ENCODE measurements around the gene BACH1. TPM values are rescaled to one million over a fixed set of nuclear protein-coding genes. Genes with fewer than 3 reads are reported as not detected.

BACH1 gene
- polyA plus RNA-seq, 1 donor from 2014 or later: 29.7 TPM

GRCh38 chr21:29308456-29308783 is 9.7 kb downstream of the BACH1 start:
- H3K27ac ChIP-seq (ENCODE audit: low read length): no peak overlapping the region
- no peak overlapping the region for H3K4me3 ChIP-seq (ENCODE audit: low read length)
- no peaks in the 10 kb centered on the region for H3K9me2 ChIP-seq (ENCODE audit: insufficient read depth, low read length)
- no peaks in the 10 kb centered on the region for H3F3A ChIP-seq (ENCODE audit: insufficient read depth, low read length, poor library complexity, severe bottlenecking)
- H3K27me3 ChIP-seq (ENCODE audit: insufficient read depth, low read depth, low read length): no peaks in the 10 kb centered on the region
- no peak overlapping the region for H3K4me2 ChIP-seq (ENCODE audit: low read length)
- H3K36me3 ChIP-seq (ENCODE audit: insufficient read depth, low read length): no peaks in the 10 kb centered on the region
- H3K79me2 ChIP-seq (replicated peaks; ENCODE audit: insufficient read depth, low read length): peaks cover 99% of the 10 kb centered on the region
- H4K20me1 ChIP-seq (ENCODE audit: insufficient read depth): peaks cover 4% of the 10 kb centered on the region
- no peak for TF ChIP-seq SMC3 (conservative IDR thresholded peaks at IDR 0.05; ENCODE audit: poor library complexity)
- TF ChIP-seq, protein P1, sequence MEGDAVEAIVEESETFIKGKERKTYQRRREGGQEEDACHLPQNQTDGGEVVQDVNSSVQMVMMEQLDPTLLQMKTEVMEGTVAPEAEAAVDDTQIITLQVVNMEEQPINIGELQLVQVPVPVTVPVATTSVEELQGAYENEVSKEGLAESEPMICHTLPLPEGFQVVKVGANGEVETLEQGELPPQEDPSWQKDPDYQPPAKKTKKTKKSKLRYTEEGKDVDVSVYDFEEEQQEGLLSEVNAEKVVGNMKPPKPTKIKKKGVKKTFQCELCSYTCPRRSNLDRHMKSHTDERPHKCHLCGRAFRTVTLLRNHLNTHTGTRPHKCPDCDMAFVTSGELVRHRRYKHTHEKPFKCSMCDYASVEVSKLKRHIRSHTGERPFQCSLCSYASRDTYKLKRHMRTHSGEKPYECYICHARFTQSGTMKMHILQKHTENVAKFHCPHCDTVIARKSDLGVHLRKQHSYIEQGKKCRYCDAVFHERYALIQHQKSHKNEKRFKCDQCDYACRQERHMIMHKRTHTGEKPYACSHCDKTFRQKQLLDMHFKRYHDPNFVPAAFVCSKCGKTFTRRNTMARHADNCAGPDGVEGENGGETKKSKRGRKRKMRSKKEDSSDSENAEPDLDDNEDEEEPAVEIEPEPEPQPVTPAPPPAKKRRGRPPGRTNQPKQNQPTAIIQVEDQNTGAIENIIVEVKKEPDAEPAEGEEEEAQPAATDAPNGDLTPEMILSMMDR (IDR thresholded peaks at IDR 0.05; ENCODE audit: poor library complexity, severe bottlenecking): no peak
- no peak for TF ChIP-seq POLR2AphosphoS5 (IDR thresholded peaks at IDR 0.05)
- no peak for TF ChIP-seq RAD21 (conservative IDR thresholded peaks at IDR 0.05)
- H3K9me3 ChIP-seq (ENCODE audit: low read length): no peaks in the 10 kb centered on the region
- H2AFZ ChIP-seq (ENCODE audit: low read depth, low read length): no peak overlapping the region
- no peak overlapping the region for H3K9ac ChIP-seq (ENCODE audit: low read length)

DNA sequence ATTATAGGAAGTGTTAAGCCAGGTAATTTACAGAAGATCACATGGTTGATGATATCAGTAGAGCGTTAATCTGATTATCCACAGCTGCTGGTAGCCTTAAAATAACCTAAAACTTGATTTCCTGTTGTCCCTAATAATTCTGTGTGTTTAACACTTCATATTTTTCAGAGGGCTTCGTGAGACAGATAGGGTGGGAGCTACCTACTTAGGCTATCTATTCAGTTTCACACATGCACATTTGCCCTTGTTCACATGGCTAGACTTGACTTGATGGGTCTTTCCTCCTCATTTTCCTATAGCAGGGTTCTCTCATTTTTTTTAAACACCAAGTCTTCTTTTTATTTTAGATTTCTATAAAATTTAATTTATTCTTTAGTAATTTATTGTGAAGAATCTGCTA is 11.0 kb downstream of the BACH1 start:
- no peak overlapping the region for H3K9ac ChIP-seq (ENCODE audit: low read length)

DNA sequence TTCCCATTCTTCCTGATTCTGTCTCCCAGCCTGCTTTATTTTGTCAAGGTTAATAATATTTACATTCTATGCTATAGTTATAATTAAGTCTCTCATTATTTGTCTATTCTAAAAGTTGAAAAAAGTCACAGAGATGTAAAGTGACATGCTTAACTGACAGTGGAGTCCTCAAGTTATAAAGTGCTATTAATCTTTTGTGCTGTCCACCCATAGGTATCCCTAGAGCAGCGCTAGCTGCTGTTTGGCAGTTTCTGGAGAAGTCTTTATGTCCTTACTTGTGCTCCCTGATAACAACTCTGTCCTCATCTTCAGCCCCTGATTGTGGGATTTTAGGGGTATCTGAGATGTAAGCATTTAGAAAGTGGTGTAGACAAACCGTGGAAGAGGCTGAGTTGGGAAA is 13.1 kb downstream of the BACH1 start:
- Histone ChIP-seq H3K27ac (ENCODE audit: low read length) (no peak overlapping the region), H3K79me2 (replicated peaks; ENCODE audit: insufficient read depth, low read length) (peaks cover 91% of the 10 kb centered on the region), H3K4me3 (ENCODE audit: low read length) (no peak overlapping the region), H3K9ac (ENCODE audit: low read length) (no peak overlapping the region), H3K4me2 (ENCODE audit: low read length) (no peak overlapping the region), H2AFZ (ENCODE audit: low read depth, low read length) (no peak overlapping the region), H4K20me1 (ENCODE audit: insufficient read depth) (no peaks in the 10 kb centered on the region), H3K27me3 (ENCODE audit: insufficient read depth, low read depth, low read length) (no peaks in the 10 kb centered on the region), H3K9me3 (ENCODE audit: low read length) (no peaks in the 10 kb centered on the region), H3K36me3 (ENCODE audit: insufficient read depth, low read length) (no peaks in the 10 kb centered on the region), H3F3A (ENCODE audit: insufficient read depth, low read length, poor library complexity, severe bottlenecking) (no peaks in the 10 kb centered on the region), H3K9me2 (ENCODE audit: insufficient read depth, low read length) (no peaks in the 10 kb centered on the region)
- TF ChIP-seq MXI1 (conservative IDR thresholded peaks at IDR 0.05; ENCODE audit: poor library complexity, severe bottlenecking): no peak
- TF ChIP-seq EP300 (conservative IDR thresholded peaks at IDR 0.05; ENCODE audit: poor library complexity, severe bottlenecking): no peak
- no peak for TF ChIP-seq SMC3 (conservative IDR thresholded peaks at IDR 0.05; ENCODE audit: poor library complexity)
- TF ChIP-seq REST (IDR thresholded peaks at IDR 0.05; ENCODE audit: borderline replicate concordance): no peak
- no peak for TF ChIP-seq TAF1 (IDR thresholded peaks at IDR 0.05; ENCODE audit: low read depth)
- TF ChIP-seq RAD21 (conservative IDR thresholded peaks at IDR 0.05): no peak
- TF ChIP-seq POLR2AphosphoS5 (IDR thresholded peaks at IDR 0.05): no peak

More for the DNA sequence above, 11.0 kb downstream of the BACH1 start:
- H3K4me3 ChIP-seq (ENCODE audit: low read length): no peak overlapping the region
- H2AFZ ChIP-seq (ENCODE audit: low read depth, low read length): no peak overlapping the region
- H3K9me2 ChIP-seq (ENCODE audit: insufficient read depth, low read length): no peaks in the 10 kb centered on the region
- no peaks in the 10 kb centered on the region for H3K36me3 ChIP-seq (ENCODE audit: insufficient read depth, low read length)
- TF ChIP-seq POLR2AphosphoS5 (IDR thresholded peaks at IDR 0.05): no peak
- TF ChIP-seq REST (IDR thresholded peaks at IDR 0.05; ENCODE audit: borderline replicate concordance): no peak
- TF ChIP-seq MXI1 (conservative IDR thresholded peaks at IDR 0.05; ENCODE audit: poor library complexity, severe bottlenecking): no peak
- no peaks in the 10 kb centered on the region for H3F3A ChIP-seq (ENCODE audit: insufficient read depth, low read length, poor library complexity, severe bottlenecking)
- no peak overlapping the region for H3K27ac ChIP-seq (ENCODE audit: low read length)
- H3K79me2 ChIP-seq (replicated peaks; ENCODE audit: insufficient read depth, low read length): peaks cover 99% of the 10 kb centered on the region
- H3K9me3 ChIP-seq (ENCODE audit: low read length): no peaks in the 10 kb centered on the region
- peaks cover 4% of the 10 kb centered on the region for H4K20me1 ChIP-seq (ENCODE audit: insufficient read depth)
- H3K27me3 ChIP-seq (ENCODE audit: insufficient read depth, low read depth, low read length): no peaks in the 10 kb centered on the region
- H3K4me2 ChIP-seq (ENCODE audit: low read length): no peak overlapping the region

All from neural cell (in vitro differentiated cells).